WTC11 (cell line): ENCODE data around the gene TMC6.

ENCODE experiments used
- TF ChIP-seq, protein P1 (sequence below): fragments of 200-600 bp; IDR thresholded peaks from 2 replicates; pipeline ENCODE4 v1.8.0; 2022; ENCODE audit warnings: antibody characterized with exemption
- TF ChIP-seq, protein P2 (sequence below): sonication (generic); formaldehyde crosslinking; IDR thresholded peaks from 2 replicates; pipeline ENCODE4 v1.8.1; 2022; ENCODE audit warnings: low read depth, missing genetic modification reagents, borderline replicate concordance

DNA sequence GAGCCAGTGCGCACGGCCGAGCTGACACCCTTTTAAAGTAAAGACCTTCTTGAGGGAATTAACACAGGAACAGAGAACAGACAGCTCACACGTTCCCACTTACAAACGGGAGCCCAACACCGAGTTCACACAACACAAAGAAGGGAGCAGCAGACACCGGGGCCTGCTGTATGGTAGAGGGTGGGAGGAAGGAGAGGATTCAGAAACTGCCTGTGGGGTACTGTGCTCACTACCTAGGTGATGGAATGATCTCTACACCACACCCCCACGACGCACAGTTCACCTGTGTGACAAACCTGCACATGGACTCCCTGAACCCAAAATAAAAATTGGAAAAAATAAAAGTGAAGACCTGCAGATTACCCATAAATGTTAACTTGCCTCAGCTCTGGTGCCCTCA lies 32.5 kb downstream of the TMC6 start:
- TF ChIP-seq, protein P1, sequence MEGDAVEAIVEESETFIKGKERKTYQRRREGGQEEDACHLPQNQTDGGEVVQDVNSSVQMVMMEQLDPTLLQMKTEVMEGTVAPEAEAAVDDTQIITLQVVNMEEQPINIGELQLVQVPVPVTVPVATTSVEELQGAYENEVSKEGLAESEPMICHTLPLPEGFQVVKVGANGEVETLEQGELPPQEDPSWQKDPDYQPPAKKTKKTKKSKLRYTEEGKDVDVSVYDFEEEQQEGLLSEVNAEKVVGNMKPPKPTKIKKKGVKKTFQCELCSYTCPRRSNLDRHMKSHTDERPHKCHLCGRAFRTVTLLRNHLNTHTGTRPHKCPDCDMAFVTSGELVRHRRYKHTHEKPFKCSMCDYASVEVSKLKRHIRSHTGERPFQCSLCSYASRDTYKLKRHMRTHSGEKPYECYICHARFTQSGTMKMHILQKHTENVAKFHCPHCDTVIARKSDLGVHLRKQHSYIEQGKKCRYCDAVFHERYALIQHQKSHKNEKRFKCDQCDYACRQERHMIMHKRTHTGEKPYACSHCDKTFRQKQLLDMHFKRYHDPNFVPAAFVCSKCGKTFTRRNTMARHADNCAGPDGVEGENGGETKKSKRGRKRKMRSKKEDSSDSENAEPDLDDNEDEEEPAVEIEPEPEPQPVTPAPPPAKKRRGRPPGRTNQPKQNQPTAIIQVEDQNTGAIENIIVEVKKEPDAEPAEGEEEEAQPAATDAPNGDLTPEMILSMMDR: no peak
- TF ChIP-seq, protein P2, sequence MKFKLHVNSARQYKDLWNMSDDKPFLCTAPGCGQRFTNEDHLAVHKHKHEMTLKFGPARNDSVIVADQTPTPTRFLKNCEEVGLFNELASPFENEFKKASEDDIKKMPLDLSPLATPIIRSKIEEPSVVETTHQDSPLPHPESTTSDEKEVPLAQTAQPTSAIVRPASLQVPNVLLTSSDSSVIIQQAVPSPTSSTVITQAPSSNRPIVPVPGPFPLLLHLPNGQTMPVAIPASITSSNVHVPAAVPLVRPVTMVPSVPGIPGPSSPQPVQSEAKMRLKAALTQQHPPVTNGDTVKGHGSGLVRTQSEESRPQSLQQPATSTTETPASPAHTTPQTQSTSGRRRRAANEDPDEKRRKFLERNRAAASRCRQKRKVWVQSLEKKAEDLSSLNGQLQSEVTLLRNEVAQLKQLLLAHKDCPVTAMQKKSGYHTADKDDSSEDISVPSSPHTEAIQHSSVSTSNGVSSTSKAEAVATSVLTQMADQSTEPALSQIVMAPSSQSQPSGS: no peak
